Gastroesophageal sphincter (tissue), 3 donors: Measurements from ENCODE around the gene ABLIM2.

Source experiments
- POLR2AphosphoS5 ChIP-seq: sonication (generic); formaldehyde crosslinking; IDR thresholded peaks from one replicate; pipeline ENCODE4 v1.6.1; 2017; ENCODE audit warnings: antibody characterized with exemption
- TF ChIP-seq, protein P1 (sequence below), 4 experiments: fragments of 200-600 bp in 2 of 4; fragments of 450-650 bp in 2 of 4; sonication (generic) in 1 of 4; IDR thresholded peaks; one replicate each; pipeline ENCODE4 v1.5.1; 2017 to 2019; ENCODE audit warnings: antibody characterized with exemption in 4 of 4, mild to moderate bottlenecking in 2 of 4, moderate library complexity in 2 of 4

GRCh38 chr4:8132947-8133705 lies 25.5 kb downstream of the ABLIM2 start:
- TF ChIP-seq POLR2AphosphoS5 = no peak
- TF ChIP-seq, protein P1, sequence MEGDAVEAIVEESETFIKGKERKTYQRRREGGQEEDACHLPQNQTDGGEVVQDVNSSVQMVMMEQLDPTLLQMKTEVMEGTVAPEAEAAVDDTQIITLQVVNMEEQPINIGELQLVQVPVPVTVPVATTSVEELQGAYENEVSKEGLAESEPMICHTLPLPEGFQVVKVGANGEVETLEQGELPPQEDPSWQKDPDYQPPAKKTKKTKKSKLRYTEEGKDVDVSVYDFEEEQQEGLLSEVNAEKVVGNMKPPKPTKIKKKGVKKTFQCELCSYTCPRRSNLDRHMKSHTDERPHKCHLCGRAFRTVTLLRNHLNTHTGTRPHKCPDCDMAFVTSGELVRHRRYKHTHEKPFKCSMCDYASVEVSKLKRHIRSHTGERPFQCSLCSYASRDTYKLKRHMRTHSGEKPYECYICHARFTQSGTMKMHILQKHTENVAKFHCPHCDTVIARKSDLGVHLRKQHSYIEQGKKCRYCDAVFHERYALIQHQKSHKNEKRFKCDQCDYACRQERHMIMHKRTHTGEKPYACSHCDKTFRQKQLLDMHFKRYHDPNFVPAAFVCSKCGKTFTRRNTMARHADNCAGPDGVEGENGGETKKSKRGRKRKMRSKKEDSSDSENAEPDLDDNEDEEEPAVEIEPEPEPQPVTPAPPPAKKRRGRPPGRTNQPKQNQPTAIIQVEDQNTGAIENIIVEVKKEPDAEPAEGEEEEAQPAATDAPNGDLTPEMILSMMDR (IDR thresholded peaks at IDR 0.05) = no peak
